IMR-90 (cell line): ENCODE measurements around the gene ACP2.

Experiments
- CEBPB ChIP-seq: IDR thresholded peaks from 2 replicates; pipeline ENCODE4 v1.6.1; 2012; ENCODE audit warnings: low read depth, low read length, improper control_type of control experiment
- CTCF ChIP-seq: conservative IDR thresholded peaks from 2 replicates; pipeline ENCODE4 v1.5.1; 2012; ENCODE audit warnings: mild to moderate bottlenecking, low read depth, low read length, improper control_type of control experiment
- POLR2A ChIP-seq: IDR thresholded peaks from 2 replicates; pipeline ENCODE4 v1.6.1; 2012; ENCODE audit warnings: mild to moderate bottlenecking, low read depth, low read length
- SMC3 ChIP-seq: fragments of 150-350 bp; IDR thresholded peaks from 2 replicates; pipeline ENCODE4 v1.6.1; 2016; ENCODE audit warnings: low read depth, mild to moderate bottlenecking, antibody characterized with exemption, low read length, moderate library complexity

- TF ChIP-seq CTCF = no peak
- TF ChIP-seq SMC3 = no peak
- no peak for TF ChIP-seq CEBPB
- peak; percentile 68 for TF ChIP-seq POLR2A
Measured at GRCh38 chr11:47269829-47270305, 21.3 kb upstream of the ACP2 start, which contains the start of gene MADD.
